K562 (cell line): ENCODE results near the gene SYNCRIP. TPM values are rescaled to one million over a fixed set of nuclear protein-coding genes. Genes with fewer than 3 reads are reported as not detected.

ENCODE experiments used
- ATF7 ChIP-seq: fragments of 450-650 bp; IDR thresholded peaks from 2 replicates; pipeline ENCODE4 v1.7.1; 2014; ENCODE audit warnings: mild to moderate bottlenecking, moderate library complexity
- C11orf30 ChIP-seq: fragments of 450-650 bp; IDR thresholded peaks from 2 replicates; pipeline ENCODE4 v1.6.1; 2016; ENCODE audit warnings: low read depth, mild to moderate bottlenecking
- DPF2 ChIP-seq: fragments of 450-650 bp; IDR thresholded peaks from 2 replicates; pipeline ENCODE4 v1.6.1; 2016
- EGR1 ChIP-seq: fragments of 450-650 bp; conservative IDR thresholded peaks from 2 replicates; pipeline ENCODE4 v1.6.1; 2017; ENCODE audit warnings: mild to moderate bottlenecking
- GATAD2B ChIP-seq: fragments of 450-650 bp; IDR thresholded peaks from 2 replicates; pipeline ENCODE4 v1.6.1; 2017; ENCODE audit warnings: mild to moderate bottlenecking, borderline replicate concordance
- NFE2 ChIP-seq: IDR thresholded peaks from 2 replicates; pipeline ENCODE4 v1.6.1; 2014; ENCODE audit warnings: antibody characterized with exemption, low read depth
- NR2C2 ChIP-seq, 2 experiments: fragments of 200-800 bp in 1 of 2; sonication (Bioruptor generic) in 1 of 2; sonication (generic) in 1 of 2; formaldehyde crosslinking in 1 of 2; IDR thresholded peaks; 2 replicates each; pipeline versions ENCODE4 v1.6.1 to v1.8.0; 2016 to 2022; ENCODE audit warnings: mild to moderate bottlenecking in 1 of 2, missing compliant biosample characterization in 1 of 2, missing genetic modification characterization in 1 of 2, missing genetic modification reagents in 1 of 2
- NRF1 ChIP-seq, 2 experiments: fragments of 450-650 bp; IDR thresholded peaks in 1 of 2; conservative IDR thresholded peaks in 1 of 2; 2 replicates each; pipeline ENCODE4 v1.6.1; 2014; ENCODE audit warnings: mild to moderate bottlenecking in 2 of 2
- SAFB ChIP-seq: fragments of 200-400 bp; formaldehyde crosslinking; IDR thresholded peaks from 2 replicates; pipeline ENCODE4 v1.6.1; 2017; ENCODE audit warnings: low read depth, low read length, borderline replicate concordance
- SMAD4 ChIP-seq: fragments of 250-450 bp; sonication (Bioruptor Pico); conservative IDR thresholded peaks from 2 replicates; pipeline ENCODE4 v1.8.0; 2021; ENCODE audit warnings: inconsistent platforms, mild to moderate bottlenecking, moderate library complexity
- SMARCE1 ChIP-seq: fragments of 450-650 bp; IDR thresholded peaks from 2 replicates; pipeline ENCODE4 v1.7.1; 2016; ENCODE audit warnings: mild to moderate bottlenecking
- ZKSCAN1 ChIP-seq: fragments of 150-350 bp; IDR thresholded peaks from 2 replicates; pipeline ENCODE4 v1.6.1; 2016; ENCODE audit warnings: low read depth, low read length
- ZNF133 ChIP-seq: fragments of 250-450 bp; sonication (Bioruptor Pico); IDR thresholded peaks from 2 replicates; pipeline ENCODE4 v1.4.0; 2020; ENCODE audit warnings: mild to moderate bottlenecking
- polyA plus RNA-seq, 8 experiments: library from polyadenylated mRNA; depleted of rRNA in 4 of 8; stranded (reverse) in 5 of 8; unstranded in 3 of 8; fragments of >200 nt; fragmentation: Nextera tagmentation in 2 of 8; fragmentation: Illumina TruSeq in 1 of 8; extraction: Ambion mirVana in 2 of 8; extraction: Trizol in 1 of 8; gene quantifications; 2 replicates each; pipeline versions ENCODE4 v1.2.1 to v1.2.3, GENCODE V29; 2011 to 2014; ENCODE audit warnings: inconsistent platforms in 1 of 8, missing spikeins in 1 of 8
- total RNA-seq, 7 experiments: library from RNA; depleted of rRNA in 6 of 7; stranded (reverse); fragments of >200 nt in 6 of 7; fragmentation: Illumina TruSeq in 2 of 7; extraction: Trizol in 2 of 7; gene quantifications; 2 replicates each; pipeline versions ENCODE4 v1.2.1 to v1.2.3, GENCODE V29; 2011 to 2021; ENCODE audit warnings: low replicate concordance in 1 of 7
- TF ChIP-seq, protein P1 (sequence below): sonication (generic); IDR thresholded peaks from 2 replicates; pipeline ENCODE4 v1.6.1; 2016
- TF ChIP-seq, protein P2 (sequence below): sonication (generic); formaldehyde crosslinking; IDR thresholded peaks from 2 replicates; pipeline ENCODE4 v1.8.0; 2022; ENCODE audit warnings: missing genetic modification reagents, mild to moderate bottlenecking, moderate library complexity, borderline replicate concordance
- TF ChIP-seq, protein P3 (sequence below), 2 experiments: IDR thresholded peaks; 2 replicates each; pipeline ENCODE4 v1.6.1; 2011; ENCODE audit warnings: borderline replicate concordance in 1 of 2, control low read depth in 1 of 2, low read depth in 1 of 2, low read length in 1 of 2, mild to moderate bottlenecking in 1 of 2, mixed read lengths in 1 of 2, moderate library complexity in 1 of 2; ENCODE audit not compliant: insufficient read depth in 1 of 2, insufficient read length in 1 of 2, poor library complexity in 1 of 2, severe bottlenecking in 1 of 2; ENCODE audit errors: extremely low read depth in 1 of 2
- TF ChIP-seq, protein P4 (sequence below), 2 experiments: fragments of 450-650 bp in 1 of 2; sonication (generic) in 1 of 2; formaldehyde crosslinking in 1 of 2; IDR thresholded peaks in 1 of 2; conservative IDR thresholded peaks in 1 of 2; 2 replicates each; pipeline versions ENCODE4 v1.6.1 to v1.8.1; 2016 to 2023; ENCODE audit warnings: mild to moderate bottlenecking in 2 of 2, moderate library complexity in 2 of 2, inconsistent platforms in 1 of 2, missing genetic modification reagents in 1 of 2
- TF ChIP-seq, protein P5 (sequence below), 3 experiments: IDR thresholded peaks in 2 of 3; conservative IDR thresholded peaks in 1 of 3; 2 replicates each; pipeline ENCODE4 v1.5.1; 2011 to 2012; ENCODE audit warnings: low read length in 3 of 3, mild to moderate bottlenecking in 3 of 3, control low read depth in 2 of 3, improper control_type of control experiment in 1 of 3, inconsistent platforms in 1 of 3, low read depth in 1 of 3, mixed read lengths in 1 of 3, moderate library complexity in 1 of 3; ENCODE audit not compliant: insufficient read depth in 2 of 3
- TF ChIP-seq, protein P6 (sequence below): fragments of 450-650 bp; IDR thresholded peaks from 2 replicates; pipeline ENCODE4 v1.6.1; 2016; ENCODE audit warnings: mild to moderate bottlenecking

The SYNCRIP gene
- total and polyA plus RNA-seq, 9 of the 15 experiments (the other 6 are each of a cell fraction or from before 2014, with no cell fraction given): 46.5 to 295 (median 140) TPM

DNA sequence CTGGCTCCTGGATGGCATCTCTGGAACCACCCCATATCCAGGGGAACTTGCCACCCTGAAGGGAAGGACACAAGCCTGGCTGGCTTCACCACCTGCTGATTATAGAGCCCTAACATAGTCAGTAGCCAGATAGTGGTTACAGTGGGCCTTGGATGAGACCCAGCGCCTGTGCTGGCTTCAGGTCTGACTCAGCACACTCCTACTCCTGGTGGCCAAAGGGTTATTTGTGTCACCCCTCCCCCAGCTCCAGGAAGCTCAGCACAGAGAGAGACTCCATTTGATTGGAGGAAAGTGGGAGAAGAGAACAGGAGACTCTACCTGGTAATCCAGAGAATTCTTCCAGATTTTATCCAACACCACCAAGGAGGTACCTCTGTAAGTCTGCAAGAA, 61.8 kb downstream of the SYNCRIP start (continued):
- TF ChIP-seq SMAD4 (CRISPR knock-in tag) (0 out of 2 replicates have a peak, but pooled peaks have one; percentile 26), NFE2 (peak; percentile 90), NR2C2 (CRISPR knock-in tag; IDR thresholded peaks at IDR 0.05) (no peak), NR2C2 (tag; IDR thresholded peaks at IDR 0.05) (no peak), EGR1 (peak; percentile 13; the same call in 1 of the 2 replicates), DPF2 (peak; percentile 78), NRF1 (conservative IDR thresholded peaks at IDR 0.05 in 1 of 2, IDR thresholded peaks at IDR 0.05 in 1 of 2) (peak; percentile 51 to 63), SAFB (no peak), ZNF133 (CRISPR knock-in tag) (no peak), GATAD2B (no peak), C11orf30 (peak; percentile 86), ZKSCAN1 (0 out of 2 replicates have a peak, but pooled peaks have one; percentile 43), SMARCE1 (0 out of 2 replicates have a peak, but pooled peaks have one; percentile 35), ATF7 (peak; percentile 33; the same call in 1 of the 2 replicates)
- TF ChIP-seq, protein P1, sequence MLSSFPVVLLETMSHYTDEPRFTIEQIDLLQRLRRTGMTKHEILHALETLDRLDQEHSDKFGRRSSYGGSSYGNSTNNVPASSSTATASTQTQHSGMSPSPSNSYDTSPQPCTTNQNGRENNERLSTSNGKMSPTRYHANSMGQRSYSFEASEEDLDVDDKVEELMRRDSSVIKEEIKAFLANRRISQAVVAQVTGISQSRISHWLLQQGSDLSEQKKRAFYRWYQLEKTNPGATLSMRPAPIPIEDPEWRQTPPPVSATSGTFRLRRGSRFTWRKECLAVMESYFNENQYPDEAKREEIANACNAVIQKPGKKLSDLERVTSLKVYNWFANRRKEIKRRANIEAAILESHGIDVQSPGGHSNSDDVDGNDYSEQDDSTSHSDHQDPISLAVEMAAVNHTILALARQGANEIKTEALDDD: peak; percentile 72; the same call in 1 of the 2 replicates
- TF ChIP-seq, protein P2, sequence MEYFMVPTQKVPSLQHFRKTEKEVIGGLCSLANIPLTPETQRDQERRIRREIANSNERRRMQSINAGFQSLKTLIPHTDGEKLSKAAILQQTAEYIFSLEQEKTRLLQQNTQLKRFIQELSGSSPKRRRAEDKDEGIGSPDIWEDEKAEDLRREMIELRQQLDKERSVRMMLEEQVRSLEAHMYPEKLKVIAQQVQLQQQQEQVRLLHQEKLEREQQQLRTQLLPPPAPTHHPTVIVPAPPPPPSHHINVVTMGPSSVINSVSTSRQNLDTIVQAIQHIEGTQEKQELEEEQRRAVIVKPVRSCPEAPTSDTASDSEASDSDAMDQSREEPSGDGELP (CRISPR knock-in tag): peak; percentile 23; the same call in 1 of the 2 replicates
- TF ChIP-seq, protein P3, sequence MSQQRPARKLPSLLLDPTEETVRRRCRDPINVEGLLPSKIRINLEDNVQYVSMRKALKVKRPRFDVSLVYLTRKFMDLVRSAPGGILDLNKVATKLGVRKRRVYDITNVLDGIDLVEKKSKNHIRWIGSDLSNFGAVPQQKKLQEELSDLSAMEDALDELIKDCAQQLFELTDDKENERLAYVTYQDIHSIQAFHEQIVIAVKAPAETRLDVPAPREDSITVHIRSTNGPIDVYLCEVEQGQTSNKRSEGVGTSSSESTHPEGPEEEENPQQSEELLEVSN (IDR thresholded peaks at IDR 0.05; ENCODE audit: borderline replicate concordance in 1 of 2, extremely low read depth in 1 of 2, insufficient read depth in 1 of 2, insufficient read length in 1 of 2, low read depth in 1 of 2, low read length in 1 of 2, poor library complexity in 1 of 2, severe bottlenecking in 1 of 2): peak in 1 of 2 experiments; percentile 28
- TF ChIP-seq, protein P4, sequence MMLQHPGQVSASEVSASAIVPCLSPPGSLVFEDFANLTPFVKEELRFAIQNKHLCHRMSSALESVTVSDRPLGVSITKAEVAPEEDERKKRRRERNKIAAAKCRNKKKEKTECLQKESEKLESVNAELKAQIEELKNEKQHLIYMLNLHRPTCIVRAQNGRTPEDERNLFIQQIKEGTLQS (IDR thresholded peaks at IDR 0.05): peak; percentile 46
- TF ChIP-seq, protein P4 (CRISPR knock-in tag; conservative IDR thresholded peaks at IDR 0.05): no peak
- TF ChIP-seq, protein P5, sequence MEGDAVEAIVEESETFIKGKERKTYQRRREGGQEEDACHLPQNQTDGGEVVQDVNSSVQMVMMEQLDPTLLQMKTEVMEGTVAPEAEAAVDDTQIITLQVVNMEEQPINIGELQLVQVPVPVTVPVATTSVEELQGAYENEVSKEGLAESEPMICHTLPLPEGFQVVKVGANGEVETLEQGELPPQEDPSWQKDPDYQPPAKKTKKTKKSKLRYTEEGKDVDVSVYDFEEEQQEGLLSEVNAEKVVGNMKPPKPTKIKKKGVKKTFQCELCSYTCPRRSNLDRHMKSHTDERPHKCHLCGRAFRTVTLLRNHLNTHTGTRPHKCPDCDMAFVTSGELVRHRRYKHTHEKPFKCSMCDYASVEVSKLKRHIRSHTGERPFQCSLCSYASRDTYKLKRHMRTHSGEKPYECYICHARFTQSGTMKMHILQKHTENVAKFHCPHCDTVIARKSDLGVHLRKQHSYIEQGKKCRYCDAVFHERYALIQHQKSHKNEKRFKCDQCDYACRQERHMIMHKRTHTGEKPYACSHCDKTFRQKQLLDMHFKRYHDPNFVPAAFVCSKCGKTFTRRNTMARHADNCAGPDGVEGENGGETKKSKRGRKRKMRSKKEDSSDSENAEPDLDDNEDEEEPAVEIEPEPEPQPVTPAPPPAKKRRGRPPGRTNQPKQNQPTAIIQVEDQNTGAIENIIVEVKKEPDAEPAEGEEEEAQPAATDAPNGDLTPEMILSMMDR (IDR thresholded peaks at IDR 0.05 in 2 of 3, conservative IDR thresholded peaks at IDR 0.05 in 1 of 3; ENCODE audit: insufficient read depth in 2 of 3, low read depth in 1 of 3, low read length in 3 of 3): 0 out of 6 replicates have a peak, but pooled peaks of 1 of the 3 experiments have one; percentile 5
- TF ChIP-seq, protein P6, sequence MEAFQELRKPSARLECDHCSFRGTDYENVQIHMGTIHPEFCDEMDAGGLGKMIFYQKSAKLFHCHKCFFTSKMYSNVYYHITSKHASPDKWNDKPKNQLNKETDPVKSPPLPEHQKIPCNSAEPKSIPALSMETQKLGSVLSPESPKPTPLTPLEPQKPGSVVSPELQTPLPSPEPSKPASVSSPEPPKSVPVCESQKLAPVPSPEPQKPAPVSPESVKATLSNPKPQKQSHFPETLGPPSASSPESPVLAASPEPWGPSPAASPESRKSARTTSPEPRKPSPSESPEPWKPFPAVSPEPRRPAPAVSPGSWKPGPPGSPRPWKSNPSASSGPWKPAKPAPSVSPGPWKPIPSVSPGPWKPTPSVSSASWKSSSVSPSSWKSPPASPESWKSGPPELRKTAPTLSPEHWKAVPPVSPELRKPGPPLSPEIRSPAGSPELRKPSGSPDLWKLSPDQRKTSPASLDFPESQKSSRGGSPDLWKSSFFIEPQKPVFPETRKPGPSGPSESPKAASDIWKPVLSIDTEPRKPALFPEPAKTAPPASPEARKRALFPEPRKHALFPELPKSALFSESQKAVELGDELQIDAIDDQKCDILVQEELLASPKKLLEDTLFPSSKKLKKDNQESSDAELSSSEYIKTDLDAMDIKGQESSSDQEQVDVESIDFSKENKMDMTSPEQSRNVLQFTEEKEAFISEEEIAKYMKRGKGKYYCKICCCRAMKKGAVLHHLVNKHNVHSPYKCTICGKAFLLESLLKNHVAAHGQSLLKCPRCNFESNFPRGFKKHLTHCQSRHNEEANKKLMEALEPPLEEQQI: peak; percentile 59; the same call in 1 of the 2 replicates
